GM23338 (cell line): ENCODE results near the gene PODN. TPM values are rescaled to one million over a fixed set of nuclear protein-coding genes. Genes with fewer than 3 reads are reported as not detected.

ENCODE experiments used
- ATAC-seq: fragments of 200-7000 bp; cut with Tn5 transposase; 3 replicates; pipeline ENCODE4 v1.9.1; 2020
- DNase-seq: peaks from one replicate; pipeline ENCODE4 v3.0.0-alpha.2; 2015; ENCODE audit warnings: low spot score
- H2AFZ ChIP-seq: fragments of 200-600 bp; sonication (generic); 2 replicates; pipeline ENCODE4 v1.8.0; 2016; ENCODE audit warnings: antibody characterized with exemption, mild to moderate bottlenecking, moderate library complexity
- H3F3A ChIP-seq: fragments of 200-600 bp; sonication (generic); replicated peaks from 2 replicates; pipeline ENCODE4 v1.8.0; 2017; ENCODE audit warnings: antibody characterized with exemption, mixed run types, low read depth
- H3K27ac ChIP-seq: fragments of 200-600 bp; sonication (generic); 2 replicates; pipeline ENCODE4 v1.6.1; 2016; ENCODE audit warnings: low read depth
- H3K27me3 ChIP-seq: fragments of 200-600 bp; sonication (generic); 2 replicates; pipeline ENCODE4 v1.8.0; 2016; ENCODE audit warnings: mild to moderate bottlenecking, mixed run types, moderate library complexity; ENCODE audit not compliant: insufficient read depth
- H3K36me3 ChIP-seq: fragments of 200-600 bp; sonication (generic); 2 replicates; pipeline ENCODE4 v1.8.0; 2016; ENCODE audit warnings: mild to moderate bottlenecking; ENCODE audit not compliant: insufficient read depth
- H3K4me1 ChIP-seq: fragments of 200-600 bp; sonication (generic); 2 replicates; pipeline ENCODE4 v1.8.0; 2016; ENCODE audit warnings: mild to moderate bottlenecking, moderate library complexity; ENCODE audit not compliant: insufficient read depth
- H3K4me2 ChIP-seq: fragments of 200-600 bp; sonication (generic); 2 replicates; pipeline ENCODE4 v1.7.1; 2017; ENCODE audit warnings: mixed run types
- H3K4me3 ChIP-seq: fragments of 200-600 bp; sonication (generic); 2 replicates; pipeline ENCODE4 v1.6.1; 2016; ENCODE audit warnings: mixed run types
- H3K79me2 ChIP-seq: fragments of 200-600 bp; sonication (generic); replicated peaks from 2 replicates; pipeline ENCODE4 v1.8.0; 2017; ENCODE audit warnings: mild to moderate bottlenecking; ENCODE audit not compliant: insufficient read depth
- H3K9me2 ChIP-seq: fragments of 200-600 bp; sonication (generic); 2 replicates; pipeline ENCODE4 v1.8.0; 2017; ENCODE audit not compliant: insufficient read depth
- H4K20me1 ChIP-seq: fragments of 200-600 bp; sonication (generic); replicated peaks from 2 replicates; pipeline ENCODE4 v1.8.0; 2017; ENCODE audit warnings: mild to moderate bottlenecking; ENCODE audit not compliant: insufficient read depth
- H3K27ac Mint-ChIP-seq: 2 replicates; pipeline ENCODE4 v1.8.0; 2020; ENCODE audit warnings: inconsistent platforms, mild to moderate bottlenecking, moderate library complexity, mixed read lengths
- H3K27me3 Mint-ChIP-seq: 3 replicates; pipeline ENCODE4 v1.8.0; 2022; ENCODE audit warnings: low read depth, mild to moderate bottlenecking, moderate library complexity, mixed read lengths, inconsistent platforms; ENCODE audit not compliant: insufficient read depth, poor library complexity
- H3K36me3 Mint-ChIP-seq: 3 replicates; pipeline ENCODE4 v1.8.0; 2021; ENCODE audit warnings: low read depth, mild to moderate bottlenecking, inconsistent platforms, moderate library complexity, mixed read lengths
- H3K4me1 Mint-ChIP-seq: 3 replicates; pipeline ENCODE4 v1.8.0; 2020; ENCODE audit warnings: mild to moderate bottlenecking, inconsistent platforms, mixed read lengths
- H3K4me3 Mint-ChIP-seq: 3 replicates; pipeline ENCODE4 v1.8.0; 2021; ENCODE audit warnings: moderate library complexity, mild to moderate bottlenecking, inconsistent platforms, mixed read lengths
- H3K9me3 Mint-ChIP-seq: 3 replicates; pipeline ENCODE4 v1.8.0; 2020; ENCODE audit warnings: moderate library complexity, mild to moderate bottlenecking, inconsistent platforms, mixed read lengths
- EZH2 ChIP-seq: fragments of 200-600 bp; sonication (generic); IDR thresholded peaks from one replicate; pipeline ENCODE4 v1.8.0; 2017; ENCODE audit warnings: antibody characterized with exemption, mild to moderate bottlenecking, low read depth; ENCODE audit not compliant: unreplicated experiment
- EZH2phosphoT487 ChIP-seq: fragments of 200-600 bp; sonication (generic); IDR thresholded peaks from one replicate; pipeline ENCODE4 v1.8.1; 2018; ENCODE audit warnings: antibody characterized with exemption; ENCODE audit not compliant: unreplicated experiment
- POLR2AphosphoS5 ChIP-seq: IDR thresholded peaks from 2 replicates; pipeline ENCODE4 v1.6.1; 2016; ENCODE audit warnings: antibody characterized with exemption, low read depth
- STAT1 ChIP-seq: IDR thresholded peaks from one replicate; pipeline ENCODE4 v1.6.1; 2016; ENCODE audit warnings: antibody characterized with exemption; ENCODE audit not compliant: unreplicated experiment
- ZNF114 ChIP-seq: fragments of 250-450 bp; sonication (Bioruptor Pico); IDR thresholded peaks from 2 replicates; pipeline ENCODE4 v1.5.0; 2020; ENCODE audit warnings: mild to moderate bottlenecking, moderate library complexity
- polyA plus RNA-seq: library from polyadenylated mRNA; unstranded; fragments of >200 nt; fragmentation: Nextera tagmentation; extraction: Ambion mirVana; gene quantifications from 2 replicates; pipeline ENCODE4 v1.2.1, GENCODE V29; 2016
- total RNA-seq: library from RNA; depleted of rRNA; stranded (reverse); fragments of >200 nt; shearing (Covaris generic); gene quantifications from 2 replicates; pipeline ENCODE4 v1.2.3, GENCODE V29; 2014
- TF ChIP-seq, protein P1 (sequence below), 2 experiments: fragments of 200-600 bp in 1 of 2; sonication (generic) in 1 of 2; conservative IDR thresholded peaks; 2 replicates each; pipeline versions ENCODE4 v1.5.1 to v1.6.1; 2016 to 2017; ENCODE audit warnings: antibody characterized with exemption in 2 of 2, low read depth in 2 of 2, mild to moderate bottlenecking in 2 of 2, moderate library complexity in 1 of 2
- TF ChIP-seq, protein P2 (sequence below): IDR thresholded peaks from one replicate; pipeline ENCODE4 v1.6.1; 2018; ENCODE audit warnings: antibody characterized with exemption; ENCODE audit not compliant: unreplicated experiment
- TF ChIP-seq, protein P3 (sequence below): fragments of 250-450 bp; sonication (Bioruptor Pico); IDR thresholded peaks from 2 replicates; pipeline ENCODE4 v1.5.0; 2020; ENCODE audit warnings: mild to moderate bottlenecking, moderate library complexity

PODN gene
- total and polyA plus RNA-seq, 2 experiments from 2014 or later: 0.16 to 0.24 TPM

DNA sequence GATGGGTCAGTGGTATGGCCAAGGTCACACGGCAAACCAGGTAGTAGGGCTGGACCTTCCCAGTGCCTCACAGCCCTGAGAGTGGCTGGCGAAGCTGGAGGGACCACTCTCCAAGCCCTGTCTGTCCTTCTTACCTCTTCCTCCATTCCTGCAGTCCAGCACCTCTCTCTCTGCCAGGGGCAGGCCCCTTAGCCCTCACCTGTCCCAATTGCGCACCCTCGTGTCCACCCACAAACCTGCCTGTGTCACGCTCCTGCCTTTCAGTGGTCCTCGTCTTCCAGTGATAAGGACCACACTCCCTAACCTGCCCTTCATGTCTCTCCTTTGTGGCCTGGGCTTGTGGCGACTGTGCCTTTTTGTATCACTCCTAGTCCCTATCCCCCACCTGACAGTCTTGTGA, 3.4 kb downstream of the PODN start:
- H4K20me1 ChIP-seq: no peaks in the 10 kb centered on the region
- Mint-ChIP-seq H3K4me1 (peaks cover 2% of the 10 kb centered on the region; the same call in 1 of the 3 replicates), H3K4me3 (no peak overlapping the region), H3K36me3 (no peaks in the 10 kb centered on the region), H3K9me3 (no peaks in the 10 kb centered on the region), H3K27ac (no peak overlapping the region), H3K27me3 (peaks cover 46% of the 10 kb centered on the region)
- no peaks in the 10 kb centered on the region for H3K9me2 ChIP-seq
- DNase-seq (no peak), ATAC-seq (no peak)
- TF ChIP-seq STAT1: no peak
- TF ChIP-seq, protein P1, sequence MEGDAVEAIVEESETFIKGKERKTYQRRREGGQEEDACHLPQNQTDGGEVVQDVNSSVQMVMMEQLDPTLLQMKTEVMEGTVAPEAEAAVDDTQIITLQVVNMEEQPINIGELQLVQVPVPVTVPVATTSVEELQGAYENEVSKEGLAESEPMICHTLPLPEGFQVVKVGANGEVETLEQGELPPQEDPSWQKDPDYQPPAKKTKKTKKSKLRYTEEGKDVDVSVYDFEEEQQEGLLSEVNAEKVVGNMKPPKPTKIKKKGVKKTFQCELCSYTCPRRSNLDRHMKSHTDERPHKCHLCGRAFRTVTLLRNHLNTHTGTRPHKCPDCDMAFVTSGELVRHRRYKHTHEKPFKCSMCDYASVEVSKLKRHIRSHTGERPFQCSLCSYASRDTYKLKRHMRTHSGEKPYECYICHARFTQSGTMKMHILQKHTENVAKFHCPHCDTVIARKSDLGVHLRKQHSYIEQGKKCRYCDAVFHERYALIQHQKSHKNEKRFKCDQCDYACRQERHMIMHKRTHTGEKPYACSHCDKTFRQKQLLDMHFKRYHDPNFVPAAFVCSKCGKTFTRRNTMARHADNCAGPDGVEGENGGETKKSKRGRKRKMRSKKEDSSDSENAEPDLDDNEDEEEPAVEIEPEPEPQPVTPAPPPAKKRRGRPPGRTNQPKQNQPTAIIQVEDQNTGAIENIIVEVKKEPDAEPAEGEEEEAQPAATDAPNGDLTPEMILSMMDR (conservative IDR thresholded peaks at IDR 0.05; ENCODE audit: low read depth in 2 of 2): peak in 1 of 2 experiments; percentile 57; a peak in 2 of 4 replicates
- no peak for TF ChIP-seq ZNF114 (CRISPR knock-in tag)
- no peak for TF ChIP-seq EZH2phosphoT487
- TF ChIP-seq, protein P2, sequence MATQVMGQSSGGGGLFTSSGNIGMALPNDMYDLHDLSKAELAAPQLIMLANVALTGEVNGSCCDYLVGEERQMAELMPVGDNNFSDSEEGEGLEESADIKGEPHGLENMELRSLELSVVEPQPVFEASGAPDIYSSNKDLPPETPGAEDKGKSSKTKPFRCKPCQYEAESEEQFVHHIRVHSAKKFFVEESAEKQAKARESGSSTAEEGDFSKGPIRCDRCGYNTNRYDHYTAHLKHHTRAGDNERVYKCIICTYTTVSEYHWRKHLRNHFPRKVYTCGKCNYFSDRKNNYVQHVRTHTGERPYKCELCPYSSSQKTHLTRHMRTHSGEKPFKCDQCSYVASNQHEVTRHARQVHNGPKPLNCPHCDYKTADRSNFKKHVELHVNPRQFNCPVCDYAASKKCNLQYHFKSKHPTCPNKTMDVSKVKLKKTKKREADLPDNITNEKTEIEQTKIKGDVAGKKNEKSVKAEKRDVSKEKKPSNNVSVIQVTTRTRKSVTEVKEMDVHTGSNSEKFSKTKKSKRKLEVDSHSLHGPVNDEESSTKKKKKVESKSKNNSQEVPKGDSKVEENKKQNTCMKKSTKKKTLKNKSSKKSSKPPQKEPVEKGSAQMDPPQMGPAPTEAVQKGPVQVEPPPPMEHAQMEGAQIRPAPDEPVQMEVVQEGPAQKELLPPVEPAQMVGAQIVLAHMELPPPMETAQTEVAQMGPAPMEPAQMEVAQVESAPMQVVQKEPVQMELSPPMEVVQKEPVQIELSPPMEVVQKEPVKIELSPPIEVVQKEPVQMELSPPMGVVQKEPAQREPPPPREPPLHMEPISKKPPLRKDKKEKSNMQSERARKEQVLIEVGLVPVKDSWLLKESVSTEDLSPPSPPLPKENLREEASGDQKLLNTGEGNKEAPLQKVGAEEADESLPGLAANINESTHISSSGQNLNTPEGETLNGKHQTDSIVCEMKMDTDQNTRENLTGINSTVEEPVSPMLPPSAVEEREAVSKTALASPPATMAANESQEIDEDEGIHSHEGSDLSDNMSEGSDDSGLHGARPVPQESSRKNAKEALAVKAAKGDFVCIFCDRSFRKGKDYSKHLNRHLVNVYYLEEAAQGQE: no peak
- TF ChIP-seq EZH2: no peak
- TF ChIP-seq, protein P3, sequence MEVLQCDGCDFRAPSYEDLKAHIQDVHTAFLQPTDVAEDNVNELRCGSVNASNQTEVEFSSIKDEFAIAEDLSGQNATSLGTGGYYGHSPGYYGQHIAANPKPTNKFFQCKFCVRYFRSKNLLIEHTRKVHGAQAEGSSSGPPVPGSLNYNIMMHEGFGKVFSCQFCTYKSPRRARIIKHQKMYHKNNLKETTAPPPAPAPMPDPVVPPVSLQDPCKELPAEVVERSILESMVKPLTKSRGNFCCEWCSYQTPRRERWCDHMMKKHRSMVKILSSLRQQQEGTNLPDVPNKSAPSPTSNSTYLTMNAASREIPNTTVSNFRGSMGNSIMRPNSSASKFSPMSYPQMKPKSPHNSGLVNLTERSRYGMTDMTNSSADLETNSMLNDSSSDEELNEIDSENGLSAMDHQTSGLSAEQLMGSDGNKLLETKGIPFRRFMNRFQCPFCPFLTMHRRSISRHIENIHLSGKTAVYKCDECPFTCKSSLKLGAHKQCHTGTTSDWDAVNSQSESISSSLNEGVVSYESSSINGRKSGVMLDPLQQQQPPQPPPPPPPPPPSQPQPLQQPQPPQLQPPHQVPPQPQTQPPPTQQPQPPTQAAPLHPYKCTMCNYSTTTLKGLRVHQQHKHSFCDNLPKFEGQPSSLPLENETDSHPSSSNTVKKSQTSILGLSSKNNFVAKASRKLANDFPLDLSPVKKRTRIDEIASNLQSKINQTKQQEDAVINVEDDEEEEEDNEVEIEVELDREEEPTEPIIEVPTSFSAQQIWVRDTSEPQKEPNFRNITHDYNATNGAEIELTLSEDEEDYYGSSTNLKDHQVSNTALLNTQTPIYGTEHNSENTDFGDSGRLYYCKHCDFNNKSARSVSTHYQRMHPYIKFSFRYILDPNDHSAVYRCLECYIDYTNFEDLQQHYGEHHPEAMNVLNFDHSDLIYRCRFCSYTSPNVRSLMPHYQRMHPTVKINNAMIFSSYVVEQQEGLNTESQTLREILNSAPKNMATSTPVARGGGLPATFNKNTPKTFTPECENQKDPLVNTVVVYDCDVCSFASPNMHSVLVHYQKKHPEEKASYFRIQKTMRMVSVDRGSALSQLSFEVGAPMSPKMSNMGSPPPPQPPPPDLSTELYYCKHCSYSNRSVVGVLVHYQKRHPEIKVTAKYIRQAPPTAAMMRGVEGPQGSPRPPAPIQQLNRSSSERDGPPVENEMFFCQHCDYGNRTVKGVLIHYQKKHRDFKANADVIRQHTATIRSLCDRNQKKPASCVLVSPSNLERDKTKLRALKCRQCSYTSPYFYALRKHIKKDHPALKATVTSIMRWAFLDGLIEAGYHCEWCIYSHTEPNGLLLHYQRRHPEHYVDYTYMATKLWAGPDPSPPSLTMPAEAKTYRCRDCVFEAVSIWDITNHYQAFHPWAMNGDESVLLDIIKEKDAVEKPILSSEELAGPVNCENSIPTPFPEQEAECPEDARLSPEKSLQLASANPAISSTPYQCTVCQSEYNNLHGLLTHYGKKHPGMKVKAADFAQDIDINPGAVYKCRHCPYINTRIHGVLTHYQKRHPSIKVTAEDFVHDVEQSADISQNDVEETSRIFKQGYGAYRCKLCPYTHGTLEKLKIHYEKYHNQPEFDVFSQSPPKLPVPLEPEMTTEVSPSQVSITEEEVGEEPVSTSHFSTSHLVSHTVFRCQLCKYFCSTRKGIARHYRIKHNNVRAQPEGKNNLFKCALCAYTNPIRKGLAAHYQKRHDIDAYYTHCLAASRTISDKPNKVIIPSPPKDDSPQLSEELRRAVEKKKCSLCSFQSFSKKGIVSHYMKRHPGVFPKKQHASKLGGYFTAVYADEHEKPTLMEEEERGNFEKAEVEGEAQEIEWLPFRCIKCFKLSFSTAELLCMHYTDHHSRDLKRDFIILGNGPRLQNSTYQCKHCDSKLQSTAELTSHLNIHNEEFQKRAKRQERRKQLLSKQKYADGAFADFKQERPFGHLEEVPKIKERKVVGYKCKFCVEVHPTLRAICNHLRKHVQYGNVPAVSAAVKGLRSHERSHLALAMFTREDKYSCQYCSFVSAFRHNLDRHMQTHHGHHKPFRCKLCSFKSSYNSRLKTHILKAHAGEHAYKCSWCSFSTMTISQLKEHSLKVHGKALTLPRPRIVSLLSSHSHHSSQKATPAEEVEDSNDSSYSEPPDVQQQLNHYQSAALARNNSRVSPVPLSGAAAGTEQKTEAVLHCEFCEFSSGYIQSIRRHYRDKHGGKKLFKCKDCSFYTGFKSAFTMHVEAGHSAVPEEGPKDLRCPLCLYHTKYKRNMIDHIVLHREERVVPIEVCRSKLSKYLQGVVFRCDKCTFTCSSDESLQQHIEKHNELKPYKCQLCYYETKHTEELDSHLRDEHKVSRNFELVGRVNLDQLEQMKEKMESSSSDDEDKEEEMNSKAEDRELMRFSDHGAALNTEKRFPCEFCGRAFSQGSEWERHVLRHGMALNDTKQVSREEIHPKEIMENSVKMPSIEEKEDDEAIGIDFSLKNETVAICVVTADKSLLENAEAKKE (CRISPR knock-in tag): no peak
- TF ChIP-seq POLR2AphosphoS5: no peak
- no peak overlapping the region for H3K4me3 ChIP-seq
- peaks cover 48% of the 10 kb centered on the region for H3K27me3 ChIP-seq
- H3K4me2 ChIP-seq: no peak overlapping the region
- H2AFZ ChIP-seq: no peak overlapping the region
- H3K27ac ChIP-seq: no peak overlapping the region
- no peaks in the 10 kb centered on the region for H3K79me2 ChIP-seq
- peaks cover 6% of the 10 kb centered on the region; the same call in 1 of the 2 replicates for H3K4me1 ChIP-seq
- no peaks in the 10 kb centered on the region for H3F3A ChIP-seq
- H3K36me3 ChIP-seq: no peaks in the 10 kb centered on the region
